HG03097 (cell line): ENCODE data around the gene U2AF2.

ENCODE experiments used
- ATAC-seq: cut with Tn5 transposase; IDR thresholded peaks from one replicate; pipeline ENCODE4 v1.9.1; 2021; ENCODE audit not compliant: unreplicated experiment, low FRiP score

Gene U2AF2

GRCh38 chr19:55673465-55673864 lies 18.6 kb downstream of the U2AF2 start:
- ATAC-seq = no peak

GRCh38 chr19:55673889-55674288 lies 19.1 kb downstream of the U2AF2 start:
- no peak for ATAC-seq

GRCh38 chr19:55674459-55674840 lies 19.6 kb downstream of the U2AF2 start:
- ATAC-seq = no peak

GRCh38 chr19:55674841-55675660 lies 20.2 kb downstream of the U2AF2 start, which contains the start of gene EPN1:
TSS of gene EPN1 (plus strand) at chr19:55675226. CDS start at chr19:55678628, 3,402 bp downstream.
- peak; percentile 59 for ATAC-seq

- ATAC-seq = no peak
Measured at GRCh38 chr19:55675661-55676354, 21.0 kb downstream of the U2AF2 start.

- no peak for ATAC-seq
Measured at GRCh38 chr19:55676383-55676782, 21.5 kb downstream of the U2AF2 start.

GRCh38 chr19:55676889-55677505 lies 22.2 kb downstream of the U2AF2 start:
- no peak for ATAC-seq

GRCh38 chr19:55677572-55678028 lies 22.8 kb downstream of the U2AF2 start:
- no peak for ATAC-seq

- ATAC-seq = peak; percentile 54
Measured at GRCh38 chr19:55678121-55678671, 23.4 kb downstream of the U2AF2 start.

GRCh38 chr19:55679343-55680257 lies 24.8 kb downstream of the U2AF2 start:
- ATAC-seq = no peak

GRCh38 chr19:55680339-55681130 lies 25.7 kb downstream of the U2AF2 start:
- ATAC-seq = no peak

- ATAC-seq = no peak
Measured at GRCh38 chr19:55681131-55682092, 26.6 kb downstream of the U2AF2 start.

GRCh38 chr19:55683449-55684261 lies 28.8 kb downstream of the U2AF2 start:
- no peak for ATAC-seq

- no peak for ATAC-seq
Measured at GRCh38 chr19:55684946-55685681, 30.3 kb downstream of the U2AF2 start.

- ATAC-seq = no peak
Measured at GRCh38 chr19:55685776-55686175, 30.9 kb downstream of the U2AF2 start.

GRCh38 chr19:55686311-55687050 lies 31.6 kb downstream of the U2AF2 start:
- ATAC-seq = no peak
